GM23338 (cell line): ENCODE data around the gene ADGRG4.

Experiments used
- CREB1 ChIP-seq: fragments of 250-450 bp; sonication (Bioruptor Pico); IDR thresholded peaks from 2 replicates; pipeline ENCODE4 v1.5.0; 2020; ENCODE audit warnings: low read depth, mild to moderate bottlenecking, moderate library complexity
- EZH2 ChIP-seq: fragments of 200-600 bp; sonication (generic); IDR thresholded peaks from one replicate; pipeline ENCODE4 v1.8.0; 2017; ENCODE audit warnings: antibody characterized with exemption, mild to moderate bottlenecking, low read depth; ENCODE audit not compliant: unreplicated experiment
- EZH2phosphoT487 ChIP-seq: fragments of 200-600 bp; sonication (generic); IDR thresholded peaks from one replicate; pipeline ENCODE4 v1.8.1; 2018; ENCODE audit warnings: antibody characterized with exemption; ENCODE audit not compliant: unreplicated experiment
- JUNB ChIP-seq: IDR thresholded peaks from one replicate; pipeline ENCODE4 v1.6.1; 2016; ENCODE audit warnings: antibody characterized with exemption; ENCODE audit not compliant: unreplicated experiment
- POLR2AphosphoS5 ChIP-seq: IDR thresholded peaks from 2 replicates; pipeline ENCODE4 v1.6.1; 2016; ENCODE audit warnings: antibody characterized with exemption, low read depth
- TF ChIP-seq, protein P1 (sequence below), 2 experiments: fragments of 200-600 bp in 1 of 2; sonication (generic) in 1 of 2; conservative IDR thresholded peaks; 2 replicates each; pipeline versions ENCODE4 v1.5.1 to v1.6.1; 2016 to 2017; ENCODE audit warnings: antibody characterized with exemption in 2 of 2, low read depth in 2 of 2, mild to moderate bottlenecking in 2 of 2, moderate library complexity in 1 of 2
- TF ChIP-seq, protein P2 (sequence below): IDR thresholded peaks from one replicate; pipeline ENCODE4 v1.6.1; 2018; ENCODE audit warnings: antibody characterized with exemption; ENCODE audit not compliant: unreplicated experiment
- TF ChIP-seq, protein P3 (sequence below): IDR thresholded peaks from 2 replicates; pipeline ENCODE4 v1.6.1; 2016; ENCODE audit warnings: antibody characterized with exemption

DNA sequence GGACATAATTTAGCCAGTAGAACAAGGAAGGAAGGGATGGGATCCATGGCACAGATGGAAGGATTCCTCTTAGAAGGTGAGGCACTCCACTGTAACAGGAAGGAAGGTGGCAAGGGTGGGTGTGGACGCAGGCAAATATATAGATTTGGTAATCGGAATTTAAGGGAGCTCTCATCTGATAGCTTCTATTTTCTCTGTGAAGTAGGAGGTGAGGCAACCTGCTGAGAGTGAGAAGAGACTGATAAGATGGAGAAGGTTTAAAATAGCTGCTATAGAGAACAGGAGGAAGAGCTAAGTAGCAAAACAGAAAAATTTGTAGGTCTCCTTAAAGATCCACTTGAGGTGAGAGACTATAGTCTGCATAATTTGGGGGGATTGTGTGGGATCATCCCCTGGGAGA is 125.2 kb downstream of the ADGRG4 start:
- TF ChIP-seq EZH2, result no peak
- TF ChIP-seq, protein P1, sequence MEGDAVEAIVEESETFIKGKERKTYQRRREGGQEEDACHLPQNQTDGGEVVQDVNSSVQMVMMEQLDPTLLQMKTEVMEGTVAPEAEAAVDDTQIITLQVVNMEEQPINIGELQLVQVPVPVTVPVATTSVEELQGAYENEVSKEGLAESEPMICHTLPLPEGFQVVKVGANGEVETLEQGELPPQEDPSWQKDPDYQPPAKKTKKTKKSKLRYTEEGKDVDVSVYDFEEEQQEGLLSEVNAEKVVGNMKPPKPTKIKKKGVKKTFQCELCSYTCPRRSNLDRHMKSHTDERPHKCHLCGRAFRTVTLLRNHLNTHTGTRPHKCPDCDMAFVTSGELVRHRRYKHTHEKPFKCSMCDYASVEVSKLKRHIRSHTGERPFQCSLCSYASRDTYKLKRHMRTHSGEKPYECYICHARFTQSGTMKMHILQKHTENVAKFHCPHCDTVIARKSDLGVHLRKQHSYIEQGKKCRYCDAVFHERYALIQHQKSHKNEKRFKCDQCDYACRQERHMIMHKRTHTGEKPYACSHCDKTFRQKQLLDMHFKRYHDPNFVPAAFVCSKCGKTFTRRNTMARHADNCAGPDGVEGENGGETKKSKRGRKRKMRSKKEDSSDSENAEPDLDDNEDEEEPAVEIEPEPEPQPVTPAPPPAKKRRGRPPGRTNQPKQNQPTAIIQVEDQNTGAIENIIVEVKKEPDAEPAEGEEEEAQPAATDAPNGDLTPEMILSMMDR (conservative IDR thresholded peaks at IDR 0.05; ENCODE audit: low read depth in 2 of 2), result no peak
- no peak for TF ChIP-seq POLR2AphosphoS5
- TF ChIP-seq, protein P2, sequence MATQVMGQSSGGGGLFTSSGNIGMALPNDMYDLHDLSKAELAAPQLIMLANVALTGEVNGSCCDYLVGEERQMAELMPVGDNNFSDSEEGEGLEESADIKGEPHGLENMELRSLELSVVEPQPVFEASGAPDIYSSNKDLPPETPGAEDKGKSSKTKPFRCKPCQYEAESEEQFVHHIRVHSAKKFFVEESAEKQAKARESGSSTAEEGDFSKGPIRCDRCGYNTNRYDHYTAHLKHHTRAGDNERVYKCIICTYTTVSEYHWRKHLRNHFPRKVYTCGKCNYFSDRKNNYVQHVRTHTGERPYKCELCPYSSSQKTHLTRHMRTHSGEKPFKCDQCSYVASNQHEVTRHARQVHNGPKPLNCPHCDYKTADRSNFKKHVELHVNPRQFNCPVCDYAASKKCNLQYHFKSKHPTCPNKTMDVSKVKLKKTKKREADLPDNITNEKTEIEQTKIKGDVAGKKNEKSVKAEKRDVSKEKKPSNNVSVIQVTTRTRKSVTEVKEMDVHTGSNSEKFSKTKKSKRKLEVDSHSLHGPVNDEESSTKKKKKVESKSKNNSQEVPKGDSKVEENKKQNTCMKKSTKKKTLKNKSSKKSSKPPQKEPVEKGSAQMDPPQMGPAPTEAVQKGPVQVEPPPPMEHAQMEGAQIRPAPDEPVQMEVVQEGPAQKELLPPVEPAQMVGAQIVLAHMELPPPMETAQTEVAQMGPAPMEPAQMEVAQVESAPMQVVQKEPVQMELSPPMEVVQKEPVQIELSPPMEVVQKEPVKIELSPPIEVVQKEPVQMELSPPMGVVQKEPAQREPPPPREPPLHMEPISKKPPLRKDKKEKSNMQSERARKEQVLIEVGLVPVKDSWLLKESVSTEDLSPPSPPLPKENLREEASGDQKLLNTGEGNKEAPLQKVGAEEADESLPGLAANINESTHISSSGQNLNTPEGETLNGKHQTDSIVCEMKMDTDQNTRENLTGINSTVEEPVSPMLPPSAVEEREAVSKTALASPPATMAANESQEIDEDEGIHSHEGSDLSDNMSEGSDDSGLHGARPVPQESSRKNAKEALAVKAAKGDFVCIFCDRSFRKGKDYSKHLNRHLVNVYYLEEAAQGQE, result no peak
- no peak for TF ChIP-seq JUNB
- TF ChIP-seq, protein P3, sequence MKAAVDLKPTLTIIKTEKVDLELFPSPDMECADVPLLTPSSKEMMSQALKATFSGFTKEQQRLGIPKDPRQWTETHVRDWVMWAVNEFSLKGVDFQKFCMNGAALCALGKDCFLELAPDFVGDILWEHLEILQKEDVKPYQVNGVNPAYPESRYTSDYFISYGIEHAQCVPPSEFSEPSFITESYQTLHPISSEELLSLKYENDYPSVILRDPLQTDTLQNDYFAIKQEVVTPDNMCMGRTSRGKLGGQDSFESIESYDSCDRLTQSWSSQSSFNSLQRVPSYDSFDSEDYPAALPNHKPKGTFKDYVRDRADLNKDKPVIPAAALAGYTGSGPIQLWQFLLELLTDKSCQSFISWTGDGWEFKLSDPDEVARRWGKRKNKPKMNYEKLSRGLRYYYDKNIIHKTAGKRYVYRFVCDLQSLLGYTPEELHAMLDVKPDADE, result no peak
- TF ChIP-seq EZH2phosphoT487, result no peak
- no peak for TF ChIP-seq CREB1 (CRISPR knock-in tag)
